Heart right ventricle (tissue), 16 donors: ENCODE data around the gene FMO1. TPM values are rescaled to one million over a fixed set of nuclear protein-coding genes. Genes with fewer than 3 reads are reported as not detected.
"Not testable (repeated sequence)": the region's sequence is repeated elsewhere in the genome, so short reads cannot be mapped to it uniquely, and the experiment has no call there.

Source experiments
- ATAC-seq, 8 donors: fragments of 200-7000 bp; cut with Tn5 transposase; one replicate each; pipeline ENCODE4 v1.9.1; 2020; ENCODE audit warnings: mild to moderate bottlenecking in 8 of 8, moderate library complexity in 8 of 8, moderate number of reproducible peaks in 1 of 8
- DNase-seq, 2 donors: peaks; one replicate each; pipeline ENCODE4 v3.0.0-alpha.2; 2020
- H3K27ac ChIP-seq, 10 donors: fragments of 200-600 bp; sonication (generic) in 2 of 10; one replicate each; pipeline versions ENCODE4 v1.5.0 to v1.8.0; 2020 to 2022; ENCODE audit warnings: mild to moderate bottlenecking in 3 of 10
- H3K27me3 ChIP-seq, 7 donors: fragments of 200-600 bp; one replicate each; pipeline ENCODE4 v1.8.0; 2021 to 2022; ENCODE audit warnings: mild to moderate bottlenecking in 2 of 7
- H3K36me3 ChIP-seq, 9 donors: fragments of 200-600 bp; sonication (generic) in 1 of 9; one replicate each; pipeline versions ENCODE4 v1.5.0 to v1.8.0; 2020 to 2022; ENCODE audit warnings: mild to moderate bottlenecking in 2 of 9
- H3K4me1 ChIP-seq, 9 donors: fragments of 200-600 bp; sonication (generic) in 1 of 9; one replicate each; pipeline versions ENCODE4 v1.5.0 to v1.8.0; 2020 to 2022; ENCODE audit warnings: mild to moderate bottlenecking in 4 of 9
- H3K4me3 ChIP-seq, 10 donors: fragments of 200-600 bp; sonication (generic) in 2 of 10; one replicate each; pipeline versions ENCODE4 v1.5.0 to v1.8.0; 2020 to 2022; ENCODE audit warnings: mild to moderate bottlenecking in 7 of 10, moderate library complexity in 2 of 10
- H3K9me3 ChIP-seq, 11 donors: fragments of 200-600 bp in 10 of 11; sonication (generic) in 2 of 11; one replicate each; pipeline versions ENCODE4 v1.5.0 to v1.8.0; 2013 to 2022; ENCODE audit warnings: mild to moderate bottlenecking in 2 of 11, control low read depth in 1 of 11, moderate library complexity in 1 of 11
- WGBS, 2 donors: extraction: QIAGEN DNeasy Blood & Tissue Kit; methylation state at CpG; one replicate each; pipeline ENCODE4 v1.1.7; 2013; ENCODE audit warnings: inconsistent platforms in 1 of 2; 5-methylcytosine and 5-hydroxymethylcytosine counted together
- intact Hi-C, 10 donors: fragments of 100-400 bp; cut with DNase I; formaldehyde crosslinking; loops; one replicate each; pipeline versions ENCODE4 v1.11.1 to v1.14.2; 2022
- polyA plus RNA-seq, 2 donors: library from polyadenylated mRNA; stranded (reverse); fragments of 200-250 nt; gene quantifications; one replicate each; pipeline ENCODE4 v1.2.3, GENCODE V29; 2013
- total RNA-seq, 10 donors: library from RNA; stranded (reverse); fragmentation: NEBNext Ultra II Directional in 3 of 10; extraction: Animal tissue kit (Norgen Biotek cat#: 25700) in 3 of 10; gene quantifications; one replicate each; pipeline versions ENCODE4 v1.2.1 to v1.2.4, GENCODE V29; 2021 to 2023
- TF ChIP-seq, protein P1 (sequence below), 9 donors: fragments of 200-600 bp; sonication (generic) in 2 of 9; IDR thresholded peaks; one replicate each; pipeline versions ENCODE4 v1.5.0 to v1.8.0; 2021 to 2022; ENCODE audit warnings: antibody characterized with exemption in 9 of 9, mild to moderate bottlenecking in 5 of 9, moderate library complexity in 1 of 9
- donor health status: Arrhythmogenic right ventricular cardiomyopathy.
- donor health status: ischemic (EF 13 %, LVEDD 7.1; RV severe dilation, severe dysfunction).
- donor health status: healthy with polysubstance abuse.
- donor health status: DM: no; HTN: yes; CAD: no.
- donor health status: DM: no; HTN: no; CAD: no.
- donor health status: ischemic (EF 25% LVEDD 6.9; RV normal size, moderate dysfunction).
- donor health status: ischemic (EF 25% LVEDD 5.7; RV mildly dilated, moderate dysfunction).
- donor health status: healthy.
- donor health status: DM: yes; HTN: yes; CAD: no.
- donor health status: Ischemic cardiomyopathy.
- donor health status: ischemic (EF 35%, LVEDD 5.7; RV mildly dilated, moderate dysfunction).
- donor health status: nonischemic (EF 11% LVEDD 7.7; RV severe dilation, severe dysfunction).
- donor health status: DM: yes; HTN: yes; CAD: no.
- donor health status: PGD.
- donor health status: ischemic (EF 29% LVEDD 5.4; RV normal size, mild dysfunction).
- donor health status: nonischemic (EF 23%, LVEDD 6.1; RV moderate dilation, normal function).

Gene FMO1
- total and polyA plus RNA-seq, 12 donors: 0.15 to 7.8 (median 0.64) TPM; not detected in 3

DNA sequence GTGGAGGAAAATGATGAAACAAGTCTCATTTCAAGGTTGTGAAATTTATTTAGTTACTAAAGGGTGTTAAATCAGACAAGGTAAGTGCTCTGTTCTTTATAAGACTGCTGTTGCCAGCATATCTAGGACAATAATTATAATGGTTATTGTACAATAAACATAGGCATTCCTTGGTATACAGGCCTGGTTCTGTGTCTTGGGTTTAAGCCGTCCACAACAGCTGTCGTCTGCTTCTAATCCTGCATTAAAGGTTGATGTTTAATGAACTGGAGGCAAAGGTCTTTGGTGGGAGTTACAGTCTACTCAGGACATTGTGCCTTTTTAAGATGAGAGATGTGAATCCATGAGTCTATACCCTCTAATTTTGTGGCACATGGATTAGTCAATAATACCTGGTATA, 42.3 kb downstream of the FMO1 start:
- intact Hi-C loops: no loop called here
- TF ChIP-seq, protein P1, sequence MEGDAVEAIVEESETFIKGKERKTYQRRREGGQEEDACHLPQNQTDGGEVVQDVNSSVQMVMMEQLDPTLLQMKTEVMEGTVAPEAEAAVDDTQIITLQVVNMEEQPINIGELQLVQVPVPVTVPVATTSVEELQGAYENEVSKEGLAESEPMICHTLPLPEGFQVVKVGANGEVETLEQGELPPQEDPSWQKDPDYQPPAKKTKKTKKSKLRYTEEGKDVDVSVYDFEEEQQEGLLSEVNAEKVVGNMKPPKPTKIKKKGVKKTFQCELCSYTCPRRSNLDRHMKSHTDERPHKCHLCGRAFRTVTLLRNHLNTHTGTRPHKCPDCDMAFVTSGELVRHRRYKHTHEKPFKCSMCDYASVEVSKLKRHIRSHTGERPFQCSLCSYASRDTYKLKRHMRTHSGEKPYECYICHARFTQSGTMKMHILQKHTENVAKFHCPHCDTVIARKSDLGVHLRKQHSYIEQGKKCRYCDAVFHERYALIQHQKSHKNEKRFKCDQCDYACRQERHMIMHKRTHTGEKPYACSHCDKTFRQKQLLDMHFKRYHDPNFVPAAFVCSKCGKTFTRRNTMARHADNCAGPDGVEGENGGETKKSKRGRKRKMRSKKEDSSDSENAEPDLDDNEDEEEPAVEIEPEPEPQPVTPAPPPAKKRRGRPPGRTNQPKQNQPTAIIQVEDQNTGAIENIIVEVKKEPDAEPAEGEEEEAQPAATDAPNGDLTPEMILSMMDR (IDR thresholded peaks at IDR 0.05): no peak
- Histone ChIP-seq H3K36me3 (no peaks in the 10 kb centered on the region), H3K4me3 (no peak overlapping the region), H3K4me1 (no peaks in the 10 kb centered on the region), H3K27me3 (peaks cover 0 to 3% (median 0%) of the 10 kb centered on the region in 7 donors), H3K27ac (no peak overlapping the region), H3K9me3 (no peaks in the 10 kb centered on the region)
- ATAC-seq (no peak), DNase-seq (no peak)
- 91 to 95% methylated on average over 2 of the region's 2 CpGs for WGBS, 2 donors

DNA sequence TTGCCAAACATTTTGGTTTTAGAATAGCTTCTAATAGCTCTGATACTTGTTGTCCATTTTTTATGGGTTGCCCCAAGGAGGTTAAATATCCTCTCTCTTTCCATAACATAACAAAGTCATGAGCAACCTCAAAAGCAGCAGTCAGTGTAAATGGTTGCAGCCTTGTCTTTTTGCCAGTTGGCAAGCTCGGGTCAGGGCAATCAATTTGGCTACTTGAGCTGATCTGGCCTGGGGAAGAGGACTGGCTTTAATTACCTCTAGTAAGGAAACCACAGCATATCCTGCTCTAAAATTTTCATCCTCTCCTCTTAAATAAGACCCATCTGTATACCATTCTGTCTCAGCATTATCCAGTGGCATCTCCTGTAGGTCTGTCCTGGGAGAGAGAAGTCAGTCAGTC, 44.5 kb downstream of the FMO1 start:
- Histone ChIP-seq H3K4me3 (no peak overlapping the region), H3K4me1 (no peaks in the 10 kb centered on the region), H3K27me3 (peaks cover 0 to 3% (median 0%) of the 10 kb centered on the region in 7 donors), H3K9me3 (no peaks in the 10 kb centered on the region), H3K36me3 (no peaks in the 10 kb centered on the region), H3K27ac (no peak overlapping the region)
- WGBS, 2 donors: 74 to 85% methylated on average over 1 of the region's 1 CpG
- intact Hi-C loops: no loop called here
- no peak for DNase-seq
- TF ChIP-seq, protein P1 (IDR thresholded peaks at IDR 0.05): no peak
- ATAC-seq: no peak

DNA sequence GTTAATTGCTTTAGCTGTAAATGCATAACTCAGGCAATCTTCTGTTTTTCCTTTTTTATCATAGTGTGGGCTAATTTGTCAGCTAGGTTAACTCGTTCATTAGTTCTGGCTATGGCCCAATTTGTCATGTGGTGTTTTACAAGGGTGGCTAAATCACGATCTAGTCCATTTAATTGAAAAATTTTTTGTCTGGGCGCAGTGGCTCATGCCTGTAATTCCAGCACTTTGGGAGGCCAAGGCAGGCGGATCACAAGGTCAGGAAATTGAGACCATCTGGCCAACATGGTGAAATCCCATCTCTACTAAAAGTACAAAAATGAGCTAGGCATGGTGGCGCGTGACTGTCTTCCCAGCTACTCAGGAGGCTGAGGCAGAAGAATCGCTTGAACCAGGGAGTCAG, 47.1 kb downstream of the FMO1 start:
- ATAC-seq, DNase-seq, intact Hi-C loops, H3K36me3 ChIP-seq, H3K27ac ChIP-seq, H3K27me3 ChIP-seq, H3K4me1 ChIP-seq, H3K4me3 ChIP-seq: not testable (repeated sequence)
- 84 to 86% methylated on average over 7 of the region's 7 CpGs for WGBS, 2 donors
- H3K9me3 ChIP-seq: peaks cover 0 to 20% (median 9%) of the 10 kb centered on the region in 11 donors

DNA sequence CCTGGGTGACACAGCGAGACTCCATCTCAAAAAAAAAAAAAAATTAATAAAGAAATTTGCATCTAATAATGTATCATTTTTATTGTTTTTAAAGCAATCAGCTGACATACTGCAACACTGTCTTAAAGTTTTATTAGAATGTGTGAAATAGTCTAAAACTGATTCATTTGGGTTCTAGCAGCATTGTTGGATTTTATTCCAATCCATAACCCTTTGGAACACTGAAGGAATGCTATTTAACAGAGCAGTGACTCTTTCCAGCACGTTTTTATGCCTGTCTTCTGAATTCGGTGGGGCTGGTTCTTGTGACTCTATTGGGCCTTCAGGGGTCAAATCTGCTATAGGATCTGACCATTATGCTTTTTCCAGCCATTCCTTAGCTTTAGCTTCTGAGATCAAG, 47.5 kb downstream of the FMO1 start:
- peaks cover 0 to 6% (median 0%) of the 10 kb centered on the region in 7 donors for H3K27me3 ChIP-seq
- peaks cover 0 to 24% (median 12%) of the 10 kb centered on the region in 11 donors for H3K9me3 ChIP-seq
- WGBS, 2 donors: 82 to 89% methylated on average over 3 of the region's 3 CpGs
- ATAC-seq: no peak
- H3K27ac ChIP-seq: no peak overlapping the region
- H3K4me1 ChIP-seq: no peaks in the 10 kb centered on the region
- TF ChIP-seq, protein P1 (IDR thresholded peaks at IDR 0.05): no peak
- no peak overlapping the region for H3K4me3 ChIP-seq
- DNase-seq: no peak
- no peaks in the 10 kb centered on the region for H3K36me3 ChIP-seq
- intact Hi-C loops: no loop called here

DNA sequence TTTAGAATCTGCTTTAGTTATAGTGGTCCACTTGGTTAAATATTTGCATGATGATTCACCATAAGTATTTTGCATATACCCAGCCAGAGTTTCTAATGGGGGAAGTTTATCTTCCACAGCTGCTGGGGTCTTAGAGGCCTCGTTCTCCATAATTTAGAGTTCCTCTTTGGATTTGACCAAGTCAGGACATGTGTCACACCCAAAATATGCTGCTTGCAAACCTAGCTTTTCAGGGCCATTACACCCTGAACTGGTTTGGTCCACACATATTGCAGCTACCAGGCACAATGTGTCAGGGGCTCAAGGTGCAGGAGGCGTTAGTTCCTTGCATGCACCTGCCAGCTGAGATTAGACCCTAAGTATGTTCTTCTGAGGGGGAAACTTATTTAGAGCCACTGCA, 48.6 kb downstream of the FMO1 start:
- peaks cover 0 to 6% (median 0%) of the 10 kb centered on the region in 7 donors for H3K27me3 ChIP-seq
- H3K27ac ChIP-seq: no peak overlapping the region
- no peak for DNase-seq
- 76 to 86% methylated on average over 2 of the region's 2 CpGs for WGBS, 2 donors
- H3K4me1 ChIP-seq: no peaks in the 10 kb centered on the region
- H3K4me3 ChIP-seq: no peak overlapping the region
- no peak for ATAC-seq
- peaks cover 0 to 34% (median 19%) of the 10 kb centered on the region in 11 donors for H3K9me3 ChIP-seq
- intact Hi-C loops: no loop called here
- TF ChIP-seq, protein P1 (IDR thresholded peaks at IDR 0.05): no peak
- H3K36me3 ChIP-seq: no peaks in the 10 kb centered on the region
